Stomach (tissue), 9 donors: Measurements from ENCODE around the gene SYCN. TPM values are rescaled to one million over a fixed set of nuclear protein-coding genes. Genes with fewer than 3 reads are reported as not detected.

ENCODE experiments used
- DNase-seq, 2 donors: peaks; one replicate each; pipeline versions ENCODE4 v3.0.0 to v3.0.0-alpha.2; 2013 to 2019
- H3K27ac ChIP-seq, 5 donors: fragments of 200-600 bp in 4 of 5; sonication (generic) in 4 of 5; one replicate each; pipeline ENCODE4 v1.5.1; 2013 to 2019; ENCODE audit warnings: mild to moderate bottlenecking in 1 of 5, moderate library complexity in 1 of 5
- H3K27me3 ChIP-seq, 3 donors: fragments of 200-600 bp; sonication (generic); one replicate each; pipeline ENCODE4 v1.5.1; 2017 to 2019; ENCODE audit warnings: mixed run types in 1 of 3
- H3K36me3 ChIP-seq, 4 donors: fragments of 200-600 bp; sonication (generic); 1 replicate in 3 of 4; 2 replicates in 1 of 4; pipeline ENCODE4 v1.5.1; 2016 to 2019
- H3K4me1 ChIP-seq, 4 donors: fragments of 200-600 bp; sonication (generic); one replicate each; pipeline ENCODE4 v1.5.1; 2016 to 2019
- H3K4me3 ChIP-seq, 4 donors: fragments of 200-600 bp; sonication (generic) in 3 of 4; one replicate each; pipeline ENCODE4 v1.5.1; 2016 to 2019; ENCODE audit warnings: mild to moderate bottlenecking in 1 of 4
- H3K9me3 ChIP-seq, 4 donors: fragments of 200-600 bp; sonication (generic); one replicate each; pipeline ENCODE4 v1.5.1; 2016 to 2019
- EP300 ChIP-seq: sonication (generic); formaldehyde crosslinking; IDR thresholded peaks from one replicate; pipeline ENCODE4 v1.6.1; 2017; ENCODE audit warnings: antibody characterized with exemption
- POLR2A ChIP-seq, 4 donors: fragments of 450-650 bp; IDR thresholded peaks; one replicate each; pipeline ENCODE4 v1.6.1; 2016; ENCODE audit warnings: antibody characterized with exemption in 4 of 4, control low read depth in 2 of 4, mild to moderate bottlenecking in 1 of 4, moderate library complexity in 1 of 4
- POLR2AphosphoS5 ChIP-seq, 3 donors: sonication (generic); formaldehyde crosslinking; IDR thresholded peaks; one replicate each; pipeline ENCODE4 v1.6.1; 2016; ENCODE audit warnings: antibody characterized with exemption in 3 of 3
- WGBS, 5 donors: extraction: QIAGEN DNeasy Blood & Tissue Kit in 3 of 5; methylation state at CpG; one replicate each; pipeline versions ENCODE4 v1.1.5 to v1.1.7; 2013 to 2018; 5-methylcytosine and 5-hydroxymethylcytosine counted together
- intact Hi-C: fragments of 100-400 bp; cut with DNase I; formaldehyde crosslinking; loops from one replicate; pipeline ENCODE4 v1.15.1; 2023; ENCODE audit warnings: low total_unique reads
- polyA plus RNA-seq, 3 donors: library from polyadenylated mRNA; stranded (reverse); fragments of 200-250 nt; gene quantifications; one replicate each; pipeline ENCODE4 v1.2.3, GENCODE V29; 2013
- total RNA-seq, 5 donors: library from RNA; depleted of rRNA; stranded (reverse); fragments of >200 nt; gene quantifications; one replicate each; pipeline versions ENCODE4 v1.1.0 to v1.2.3, GENCODE V29; 2014 to 2016
- TF ChIP-seq, protein P1 (sequence below), 7 experiments: fragments of 450-650 bp in 4 of 7; fragments of 200-600 bp in 3 of 7; sonication (generic) in 3 of 7; IDR thresholded peaks; one replicate each; pipeline ENCODE4 v1.5.1; 2016 to 2019; ENCODE audit warnings: antibody characterized with exemption in 7 of 7, control low read depth in 2 of 7, mild to moderate bottlenecking in 1 of 7
- donor health status: healthy with polysubstance abuse.
- donor health status: Bipolar disorder and iron deficiency.
- donor health status: healthy.

SYCN gene
- total and polyA plus RNA-seq, 8 donors: 0.65 to 1.9 TPM; not detected in 6

DNA sequence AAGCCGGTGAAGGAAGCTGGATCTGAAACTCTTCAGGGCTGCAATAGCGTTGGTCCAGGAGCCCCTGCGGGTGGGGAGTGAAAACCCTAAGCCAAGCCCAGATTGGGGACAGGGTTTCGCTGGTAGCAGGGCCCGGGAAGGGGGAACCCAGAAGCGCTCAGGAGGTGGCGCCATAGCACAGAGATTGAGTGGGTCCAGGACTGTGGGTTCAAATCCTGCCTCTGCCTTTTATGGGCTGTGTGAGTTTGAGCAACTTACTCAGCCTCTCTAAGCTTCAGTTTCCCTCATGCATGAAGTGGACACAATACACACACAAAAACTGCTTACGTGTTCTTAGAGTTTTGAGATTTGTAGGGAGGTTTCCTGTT, 8.3 kb upstream of the SYCN start:
- no peaks in the 10 kb centered on the region for H3K4me1 ChIP-seq
- no peak overlapping the region for H3K27ac ChIP-seq
- H3K4me3 ChIP-seq: no peak overlapping the region
- peaks cover 0 to 19% (median 10%) of the 10 kb centered on the region in 4 donors for H3K9me3 ChIP-seq
- H3K27me3 ChIP-seq: peaks cover 0 to 19% (median 0%) of the 10 kb centered on the region in 3 donors
- H3K36me3 ChIP-seq: no peaks in the 10 kb centered on the region
- WGBS, 5 donors: 14 to 28% (median 25%) methylated on average over 6 to 8 of the region's 8 CpGs
- TF ChIP-seq, protein P1, sequence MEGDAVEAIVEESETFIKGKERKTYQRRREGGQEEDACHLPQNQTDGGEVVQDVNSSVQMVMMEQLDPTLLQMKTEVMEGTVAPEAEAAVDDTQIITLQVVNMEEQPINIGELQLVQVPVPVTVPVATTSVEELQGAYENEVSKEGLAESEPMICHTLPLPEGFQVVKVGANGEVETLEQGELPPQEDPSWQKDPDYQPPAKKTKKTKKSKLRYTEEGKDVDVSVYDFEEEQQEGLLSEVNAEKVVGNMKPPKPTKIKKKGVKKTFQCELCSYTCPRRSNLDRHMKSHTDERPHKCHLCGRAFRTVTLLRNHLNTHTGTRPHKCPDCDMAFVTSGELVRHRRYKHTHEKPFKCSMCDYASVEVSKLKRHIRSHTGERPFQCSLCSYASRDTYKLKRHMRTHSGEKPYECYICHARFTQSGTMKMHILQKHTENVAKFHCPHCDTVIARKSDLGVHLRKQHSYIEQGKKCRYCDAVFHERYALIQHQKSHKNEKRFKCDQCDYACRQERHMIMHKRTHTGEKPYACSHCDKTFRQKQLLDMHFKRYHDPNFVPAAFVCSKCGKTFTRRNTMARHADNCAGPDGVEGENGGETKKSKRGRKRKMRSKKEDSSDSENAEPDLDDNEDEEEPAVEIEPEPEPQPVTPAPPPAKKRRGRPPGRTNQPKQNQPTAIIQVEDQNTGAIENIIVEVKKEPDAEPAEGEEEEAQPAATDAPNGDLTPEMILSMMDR (IDR thresholded peaks at IDR 0.05): peak in 3 of 7 experiments; percentile 14 to 46 (median 32)
- TF ChIP-seq POLR2AphosphoS5 (IDR thresholded peaks at IDR 0.05) (no peak), EP300 (no peak), POLR2A (IDR thresholded peaks at IDR 0.05) (no peak)
- DNase-seq: peak; percentile 32 to 59
- intact Hi-C loops: no loop called here

DNA sequence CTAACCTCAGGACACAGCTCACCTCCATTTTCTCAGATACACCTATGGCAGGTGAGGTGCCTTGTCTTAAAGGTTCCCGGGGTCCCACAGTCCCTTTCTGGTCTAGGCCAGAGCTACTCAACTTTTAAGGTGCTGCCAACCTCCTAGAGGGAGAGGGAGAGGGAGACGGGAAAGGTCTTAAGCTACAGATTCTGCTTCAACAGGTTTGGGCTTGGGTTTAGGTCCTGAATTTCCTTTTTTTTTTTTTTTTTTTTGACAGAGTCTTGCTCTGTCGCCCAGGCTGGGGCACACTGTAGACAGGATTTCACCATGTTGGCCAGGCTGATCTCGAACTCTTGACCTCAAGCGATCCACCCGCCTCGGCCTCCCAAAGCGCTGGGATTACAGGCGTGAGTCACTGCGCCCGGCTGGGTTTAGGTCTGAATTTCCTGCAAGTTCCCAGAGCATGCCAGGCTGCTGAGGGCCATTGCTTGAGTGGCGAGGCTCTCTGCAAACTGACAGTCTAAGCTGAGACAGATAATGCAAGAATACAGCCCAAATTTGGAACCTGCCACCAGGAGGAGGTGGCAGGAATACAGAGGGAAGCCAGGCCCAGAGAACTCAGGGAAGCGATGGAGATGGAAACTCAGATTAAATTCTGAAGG, 7.8 kb upstream of the SYCN start:
- Histone ChIP-seq H3K9me3 (peaks cover 0 to 19% (median 10%) of the 10 kb centered on the region in 4 donors), H3K4me3 (no peak overlapping the region), H3K36me3 (no peaks in the 10 kb centered on the region), H3K4me1 (no peaks in the 10 kb centered on the region), H3K27me3 (peaks cover 0 to 19% (median 0%) of the 10 kb centered on the region in 3 donors), H3K27ac (no peak overlapping the region)
- WGBS, 5 donors: 62 to 72% (median 66%) methylated on average over 13 of the region's 13 CpGs
- TF ChIP-seq POLR2AphosphoS5 (IDR thresholded peaks at IDR 0.05) (no peak), EP300 (no peak), POLR2A (IDR thresholded peaks at IDR 0.05) (no peak)
- TF ChIP-seq, protein P1 (IDR thresholded peaks at IDR 0.05): no peak
- no peak for DNase-seq
- intact Hi-C loops: no loop called here

DNA sequence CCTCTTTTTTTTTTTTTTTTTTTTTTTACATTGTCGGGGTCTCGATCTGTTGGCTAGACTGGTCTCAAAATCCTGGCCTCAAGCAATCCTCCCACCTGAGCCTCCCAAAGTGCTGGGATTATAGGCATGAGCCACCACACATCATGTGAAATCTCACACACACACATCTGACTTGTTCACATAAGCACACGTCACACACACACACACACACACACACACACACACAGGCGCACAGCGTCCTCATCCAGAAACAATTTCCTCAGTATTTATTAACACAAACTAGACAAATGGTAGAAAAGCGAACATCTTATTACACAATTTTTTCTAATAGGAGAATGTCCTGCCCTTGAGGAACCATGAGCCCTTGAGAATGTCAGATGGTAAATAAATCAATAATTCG, 5.1 kb upstream of the SYCN start:
- DNase-seq: no peak
- H3K4me1 ChIP-seq: peaks cover 0 to 13% (median 5%) of the 10 kb centered on the region in 4 donors
- WGBS, 5 donors: 71 to 81% (median 77%) methylated on average over 7 of the region's 7 CpGs
- H3K4me3 ChIP-seq: no peak overlapping the region
- TF ChIP-seq POLR2A (IDR thresholded peaks at IDR 0.05) (no peak), EP300 (no peak), POLR2AphosphoS5 (IDR thresholded peaks at IDR 0.05) (no peak)
- TF ChIP-seq, protein P1 (IDR thresholded peaks at IDR 0.05): no peak
- intact Hi-C loops: no loop called here
- no peak overlapping the region for H3K27ac ChIP-seq
- no peaks in the 10 kb centered on the region for H3K9me3 ChIP-seq
- no peaks in the 10 kb centered on the region for H3K36me3 ChIP-seq
- H3K27me3 ChIP-seq: peaks cover 0 to 18% (median 2%) of the 10 kb centered on the region in 3 donors

DNA sequence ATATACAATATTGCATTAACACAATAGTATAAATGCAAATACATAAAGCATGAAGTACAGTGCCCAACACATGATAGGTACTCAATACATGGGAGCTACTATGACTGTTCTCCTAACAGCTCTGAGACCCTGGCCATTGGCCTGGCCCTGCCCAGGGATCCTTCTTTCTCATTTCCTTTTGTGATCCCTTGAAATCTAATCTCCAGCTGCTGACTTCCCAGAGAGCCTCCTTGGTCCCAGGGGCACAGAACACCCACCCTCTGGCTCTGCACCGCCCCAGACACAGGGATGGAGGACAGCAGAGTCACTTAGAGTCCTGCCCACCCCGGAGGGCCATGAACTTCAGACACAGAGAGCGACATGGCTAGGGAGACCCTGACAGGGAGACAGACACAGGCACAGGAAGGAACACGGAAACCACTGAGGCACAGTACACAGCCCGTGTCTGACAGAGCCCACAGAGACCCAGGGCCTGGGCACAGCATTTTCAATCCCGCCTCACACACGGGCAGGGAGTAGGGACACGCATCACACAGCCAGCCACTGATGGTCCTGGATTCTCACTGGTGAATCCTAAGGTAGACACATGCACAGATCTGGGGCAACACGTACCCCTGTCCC, 4.2 kb upstream of the SYCN start:
- intact Hi-C loops: no loop called here
- Histone ChIP-seq H3K4me3 (no peak overlapping the region), H3K27ac (no peak overlapping the region), H3K27me3 (peaks cover 0 to 27% (median 11%) of the 10 kb centered on the region in 3 donors), H3K36me3 (no peaks in the 10 kb centered on the region), H3K9me3 (no peaks in the 10 kb centered on the region), H3K4me1 (peaks cover 0 to 20% (median 13%) of the 10 kb centered on the region in 4 donors)
- DNase-seq: no peak
- 70 to 83% (median 79%) methylated on average over 8 to 9 of the region's 9 CpGs for WGBS, 5 donors
- no peak for TF ChIP-seq POLR2AphosphoS5 (IDR thresholded peaks at IDR 0.05)
- TF ChIP-seq EP300: no peak
- no peak for TF ChIP-seq POLR2A (IDR thresholded peaks at IDR 0.05)
- TF ChIP-seq, protein P1 (IDR thresholded peaks at IDR 0.05): no peak
